HTR-8/SVneo (cell line): Measurements from ENCODE around the gene ZNF155.

Source experiments
- DNase-seq: peaks from one replicate; pipeline ENCODE4 v3.0.0; 2011; ENCODE audit warnings: low spot score, mixed read lengths; ENCODE audit not compliant: insufficient read length
- FAIRE-seq: peaks from 2 replicates; lab custom pipeline; 2011; peaks lifted over from hg19 to GRCh38; lab: Jason Lieb, UNC

The ZNF155 gene

GRCh38 chr19:44002566-44003460 lies 18.8 kb downstream of the ZNF155 start, which contains the start of gene ZNF230:
ZNF230 (plus strand) TSS chr19:44002957; CDS start chr19:44007079, 4,122 bp downstream.
- peak; percentile 95 for DNase-seq

GRCh38 chr19:44003461-44004009 lies 19.5 kb downstream of the ZNF155 start:
- DNase-seq (peak; percentile 11), FAIRE-seq (no peak)

More at GRCh38 chr19:44002566-44003460, 18.8 kb downstream of the ZNF155 start, which contains the start of gene ZNF230:
- peak; percentile 90 for FAIRE-seq

DNA sequence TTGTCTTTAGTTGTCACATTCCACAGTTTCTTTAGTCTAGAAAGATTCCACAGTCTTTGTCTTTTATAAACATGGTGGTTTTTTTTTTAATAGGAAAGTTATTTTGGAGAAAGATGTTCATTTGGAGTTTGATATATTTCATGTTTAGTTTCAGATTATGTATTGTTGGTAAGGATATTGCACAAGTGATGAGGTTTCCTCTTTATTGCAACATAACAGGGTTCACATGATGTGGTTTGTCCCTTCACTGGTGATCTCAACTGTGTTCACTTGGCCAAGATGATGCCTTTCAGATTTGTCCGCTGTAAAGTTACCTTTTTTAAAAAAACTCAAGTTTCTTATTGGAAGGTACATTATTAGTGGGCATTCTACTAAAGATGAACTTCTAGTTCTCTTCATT lies 22.0 kb downstream of the ZNF155 start:
- DNase-seq (no peak), FAIRE-seq (no peak)

GRCh38 chr19:44007473-44007872 lies 23.5 kb downstream of the ZNF155 start:
- DNase-seq (no peak), FAIRE-seq (no peak)

GRCh38 chr19:44010468-44010867 lies 26.5 kb downstream of the ZNF155 start:
- FAIRE-seq (no peak), DNase-seq (no peak)

GRCh38 chr19:44019498-44019897 lies 35.5 kb downstream of the ZNF155 start:
- FAIRE-seq (no peak), DNase-seq (no peak)

GRCh38 chr19:44021221-44021620 lies 37.2 kb downstream of the ZNF155 start:
- FAIRE-seq, result no peak
- no peak for DNase-seq

DNA sequence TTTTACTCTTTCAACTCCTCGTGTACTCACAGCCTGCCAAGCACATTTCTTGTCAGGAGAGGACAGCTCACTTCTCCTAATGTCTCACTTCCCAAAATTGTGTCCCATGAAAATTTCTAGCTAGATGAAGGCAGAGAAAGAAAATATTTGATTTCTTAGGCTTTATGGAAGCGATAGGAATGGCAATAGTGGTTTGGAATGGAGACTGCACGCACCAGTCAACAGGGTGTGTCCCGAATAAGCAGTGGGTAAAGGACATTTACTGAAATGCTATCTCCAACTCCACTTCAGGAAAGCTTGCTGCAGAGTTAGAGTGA lies 40.9 kb downstream of the ZNF155 start:
- FAIRE-seq (no peak), DNase-seq (no peak)

DNA sequence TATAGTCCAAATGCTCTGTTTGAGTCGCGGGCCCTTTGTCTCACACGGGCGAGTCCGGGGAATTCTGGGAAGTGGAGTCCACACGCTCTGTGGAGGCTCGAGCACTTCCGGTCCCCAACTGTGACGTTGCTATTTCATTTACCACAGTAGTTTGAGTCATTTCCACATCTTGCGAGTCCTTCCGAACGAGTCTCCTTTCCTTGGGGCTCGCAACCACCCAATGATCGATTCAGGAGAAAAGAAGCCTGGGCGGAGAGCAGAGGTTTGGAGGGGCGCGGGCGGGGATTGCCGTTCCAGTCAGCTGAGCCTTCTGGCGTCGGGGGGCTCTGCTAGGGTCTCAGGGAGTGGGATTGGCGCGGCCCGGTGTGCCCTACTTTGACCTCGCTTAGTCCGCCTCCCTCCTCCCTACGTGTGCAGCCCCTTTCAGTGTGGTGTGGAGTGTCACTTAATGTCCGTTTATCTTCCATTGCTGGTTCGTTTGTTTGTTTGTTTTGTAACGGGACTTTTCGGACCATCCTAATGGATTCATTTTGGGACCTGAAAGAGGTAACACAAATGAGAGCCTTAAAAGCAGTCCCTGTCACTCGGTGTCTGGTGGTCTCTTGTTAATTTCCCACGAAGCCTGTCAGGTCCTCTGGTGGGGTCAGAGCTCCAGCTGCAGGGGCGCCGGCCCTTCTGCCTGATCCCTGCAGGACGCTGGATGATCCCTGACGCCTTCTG lies 41.4 kb downstream of the ZNF155 start, which contains the start of gene ZNF222:
Gene ZNF222, plus strand, starts transcription at position 163 of the 720 bp plus-strand sequence. Its CDS starts 58 bp downstream, at position 221.
- peak; percentile 79 for DNase-seq
- peak; percentile 44 for FAIRE-seq

- no peak for FAIRE-seq
- no peak for DNase-seq
Observed at GRCh38 chr19:44026622-44027021, 42.6 kb downstream of the ZNF155 start.

DNA sequence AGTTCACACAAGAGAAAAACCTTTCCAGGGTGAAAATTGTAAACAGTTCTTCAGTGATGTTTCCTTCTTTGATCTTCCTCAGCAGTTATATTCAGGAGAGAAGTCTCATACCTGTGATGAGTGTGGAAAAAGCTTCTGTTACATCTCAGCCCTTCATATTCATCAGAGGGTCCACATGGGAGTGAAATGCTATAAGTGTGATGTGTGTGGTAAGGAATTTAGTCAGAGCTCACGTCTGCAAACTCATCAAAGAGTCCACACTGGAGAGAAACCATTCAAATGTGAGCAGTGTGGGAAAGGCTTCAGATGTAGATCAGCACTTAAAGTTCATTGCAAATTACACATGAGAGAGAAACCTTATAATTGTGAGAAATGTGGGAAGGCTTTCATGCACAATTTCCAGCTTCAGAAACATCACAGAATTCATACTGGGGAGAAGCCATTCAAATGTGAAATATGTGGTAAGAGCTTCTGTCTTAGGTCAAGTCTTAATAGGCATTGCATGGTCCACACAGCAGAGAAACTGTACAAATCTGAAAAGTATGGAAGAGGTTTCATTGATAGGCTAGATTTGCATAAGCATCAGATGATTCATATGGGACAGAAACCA lies 48.1 kb downstream of the ZNF155 start:
- DNase-seq, result no peak
- FAIRE-seq, result no peak

- FAIRE-seq, result no peak
- no peak for DNase-seq
Observed at GRCh38 chr19:44042147-44042546, 58.2 kb downstream of the ZNF155 start.
